GM12874 (cell line): ENCODE measurements around the gene ATP1B3.

Experiments
- CTCF ChIP-seq: IDR thresholded peaks from 2 replicates; pipeline ENCODE4 v1.5.1; 2011; ENCODE audit warnings: low read depth, mild to moderate bottlenecking, control low read depth, low read length, moderate library complexity; ENCODE audit not compliant: insufficient read depth

Gene ATP1B3

GRCh38 chr3:141876381-141876890 is at the start of gene ATP1B3:
Gene ATP1B3, plus strand, starts transcription at chr3:141876643. Its CDS starts 159 bp downstream, at chr3:141876802.
- TF ChIP-seq CTCF = no peak

- no peak for TF ChIP-seq CTCF
These were observed 48.0 kb upstream of the ATP1B3 start for GRCh38 chr3:141828487-141828886.

GRCh38 chr3:141828890-141829289 is 47.6 kb upstream of the ATP1B3 start:
- TF ChIP-seq CTCF = no peak

- no peak for TF ChIP-seq CTCF
These were observed 45.9 kb upstream of the ATP1B3 start for GRCh38 chr3:141830508-141830907.

- no peak for TF ChIP-seq CTCF
These were observed 42.2 kb upstream of the ATP1B3 start for GRCh38 chr3:141834292-141834691.

- no peak for TF ChIP-seq CTCF
These were observed 40.8 kb upstream of the ATP1B3 start for GRCh38 chr3:141835557-141836229.

GRCh38 chr3:141839389-141839788 is 37.1 kb upstream of the ATP1B3 start:
- no peak for TF ChIP-seq CTCF
